SK-N-MC (cell line): ENCODE results near the gene TFDP2.
"Not testable (repeated sequence)": the region's sequence is repeated elsewhere in the genome, so short reads cannot be mapped to it uniquely, and the experiment has no call there.

Experiments
- EZH2 ChIP-seq: fragments of 200-600 bp; sonication (generic); IDR thresholded peaks from one replicate; pipeline ENCODE4 v1.6.1; 2017; ENCODE audit warnings: antibody characterized with exemption
- POLR2AphosphoS5 ChIP-seq: IDR thresholded peaks from 2 replicates; pipeline ENCODE4 v1.6.1; 2012; ENCODE audit warnings: mild to moderate bottlenecking, low read depth, low read length, borderline replicate concordance

GRCh38 chr3:142004957-142005356, 144.4 kb downstream of the TFDP2 start:
- not testable (repeated sequence) for TF ChIP-seq EZH2, POLR2AphosphoS5
